Mesenteric fat pad (tissue), 1 donor: ENCODE measurements around the gene F10. TPM values are rescaled to one million over a fixed set of nuclear protein-coding genes. Genes with fewer than 3 reads are reported as not detected.
A peak's percentile ranks its signal among the peaks of the same experiment; 100 is the strongest.

Experiments
- DNase-seq: peaks from one replicate; pipeline ENCODE4 v3.0.0-alpha.2; 2020; ENCODE audit warnings: low spot score
- total RNA-seq: library from RNA; stranded (reverse); fragmentation: NEBNext Ultra II Directional; extraction: Animal tissue kit (Norgen Biotek cat#: 25700); gene quantifications from one replicate; pipeline ENCODE4 v1.2.1, GENCODE V29; 2021
- donor health status: DM: yes; HTN: yes; CAD: no.

The F10 gene
- total RNA-seq, 1 donor from 2014 or later, result 6.6 TPM

DNA sequence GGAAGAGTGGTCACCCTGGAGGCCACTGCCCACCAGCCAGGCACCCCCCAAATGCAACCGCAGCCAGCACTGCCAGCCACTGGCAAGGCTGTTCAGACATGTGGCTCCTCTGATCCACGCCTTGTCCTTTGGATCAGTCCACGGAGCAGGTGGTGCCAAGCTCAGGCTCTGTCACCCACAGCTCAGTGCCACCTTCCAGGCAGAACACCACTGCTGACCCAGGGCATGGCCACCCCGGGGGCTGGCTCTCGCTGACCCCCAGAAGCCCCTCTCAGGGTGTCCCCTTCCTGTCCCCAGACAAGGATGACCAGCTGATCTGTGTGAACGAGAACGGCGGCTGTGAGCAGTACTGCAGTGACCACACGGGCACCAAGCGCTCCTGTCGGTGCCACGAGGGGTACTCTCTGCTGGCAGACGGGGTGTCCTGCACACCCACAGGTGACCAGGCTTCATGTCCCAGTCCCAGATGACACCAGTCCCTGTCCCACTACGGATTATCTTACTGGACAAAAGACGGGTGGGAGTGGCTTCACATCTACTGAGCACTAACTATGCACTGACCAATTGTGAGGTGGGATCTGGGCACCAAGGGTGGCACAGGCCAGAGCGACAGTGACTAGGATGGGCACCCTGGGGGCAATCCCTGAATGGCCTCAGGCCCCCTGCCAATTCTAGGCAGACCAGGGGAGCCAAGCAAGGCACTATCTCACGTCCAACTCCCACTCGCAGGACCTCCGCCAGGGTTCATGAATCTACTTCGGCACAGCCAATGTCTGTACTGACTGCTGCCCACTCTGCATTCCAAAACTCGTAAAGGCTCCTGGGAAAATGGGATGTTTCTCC, 7.0 kb upstream of the F10 start:
- peak; percentile 84 for DNase-seq

DNA sequence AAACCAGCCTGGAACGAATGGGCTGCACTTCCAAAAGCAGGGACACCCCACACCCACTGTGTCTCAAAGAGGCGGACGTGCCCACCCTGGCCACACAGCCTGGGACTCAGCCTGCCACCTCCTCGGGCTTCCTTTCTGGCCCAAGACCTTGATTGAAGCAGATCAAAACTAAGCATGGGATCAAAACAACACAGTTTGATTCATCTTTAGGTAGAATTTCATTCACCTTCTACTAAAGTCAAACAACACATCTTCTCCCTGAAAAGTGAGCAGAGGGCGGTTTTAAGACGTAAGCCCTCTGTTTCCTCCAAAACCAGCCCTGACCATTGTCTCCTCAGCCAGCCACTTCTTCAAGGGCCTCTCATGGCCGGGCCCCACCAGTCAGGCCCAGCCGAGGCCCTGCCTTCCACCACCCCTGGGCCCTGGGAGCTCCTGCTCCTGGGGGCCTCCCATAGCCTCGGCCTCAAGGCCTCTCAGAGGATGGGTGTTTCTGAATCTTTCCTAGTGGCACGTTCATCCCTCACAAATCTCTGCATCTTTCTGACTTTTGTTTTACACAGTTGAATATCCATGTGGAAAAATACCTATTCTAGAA, 6.3 kb upstream of the F10 start:
- DNase-seq, result peak; percentile 55

DNA sequence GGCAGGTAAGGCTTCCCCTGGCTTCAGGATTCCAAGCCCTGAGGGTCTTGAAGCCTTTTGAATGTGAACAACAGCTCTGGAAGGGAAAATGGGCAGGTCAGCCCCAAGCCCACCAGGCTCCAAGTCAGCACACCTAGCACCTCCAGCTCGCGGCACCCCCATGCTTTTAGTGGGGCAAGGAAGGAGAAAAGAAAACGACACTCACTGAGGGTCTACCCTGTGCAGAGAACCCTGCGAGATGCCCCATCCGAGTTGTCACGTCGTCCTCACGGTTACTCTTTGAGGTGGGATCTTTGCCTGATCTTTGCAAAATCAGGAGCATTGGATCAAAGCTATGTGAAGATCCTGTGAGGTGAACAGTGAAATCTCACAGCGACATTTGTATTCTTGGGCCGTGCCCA, 5.7 kb upstream of the F10 start:
- DNase-seq, result peak; percentile 62

DNA sequence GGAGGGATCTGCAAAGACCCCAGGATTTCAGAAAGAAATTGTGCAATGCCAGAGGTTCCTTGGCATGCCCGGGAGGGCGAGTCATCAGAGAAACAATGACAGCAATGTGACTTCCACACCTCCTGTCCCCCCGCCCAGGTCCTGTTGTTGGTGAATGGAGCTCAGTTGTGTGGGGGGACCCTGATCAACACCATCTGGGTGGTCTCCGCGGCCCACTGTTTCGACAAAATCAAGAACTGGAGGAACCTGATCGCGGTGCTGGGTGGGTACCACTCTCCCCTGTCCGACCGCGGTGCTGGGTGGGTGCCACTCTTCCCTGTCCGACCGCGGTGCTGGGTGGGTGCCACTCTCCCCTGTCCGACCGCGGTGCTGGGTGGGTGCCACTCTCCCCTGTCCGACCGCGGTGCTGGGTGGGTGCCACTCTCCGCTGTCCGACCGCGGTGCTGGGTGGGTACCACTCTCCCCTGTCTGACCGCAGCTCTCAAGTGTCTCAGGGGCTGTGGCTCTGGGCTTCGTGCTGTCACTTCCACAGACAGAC, 5.2 kb upstream of the F10 start:
- DNase-seq, result peak; percentile 79

DNA sequence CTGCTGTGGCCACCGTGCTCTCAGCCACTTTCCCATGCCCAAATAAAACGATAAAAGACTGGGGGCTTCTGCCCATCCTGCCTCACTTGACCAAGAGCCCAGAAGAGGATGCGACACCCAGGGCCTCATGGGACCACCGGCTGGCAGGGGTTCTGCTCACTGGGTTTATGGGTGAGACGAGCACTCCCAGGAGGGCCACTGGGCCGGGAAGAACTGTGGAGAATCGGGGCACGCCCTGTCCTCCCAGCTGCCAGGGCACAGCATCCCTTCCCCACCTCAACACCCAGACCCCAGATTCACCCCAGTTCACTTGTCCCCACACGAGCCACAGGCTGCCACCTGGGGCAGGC, 4.7 kb upstream of the F10 start:
- no peak for DNase-seq

DNA sequence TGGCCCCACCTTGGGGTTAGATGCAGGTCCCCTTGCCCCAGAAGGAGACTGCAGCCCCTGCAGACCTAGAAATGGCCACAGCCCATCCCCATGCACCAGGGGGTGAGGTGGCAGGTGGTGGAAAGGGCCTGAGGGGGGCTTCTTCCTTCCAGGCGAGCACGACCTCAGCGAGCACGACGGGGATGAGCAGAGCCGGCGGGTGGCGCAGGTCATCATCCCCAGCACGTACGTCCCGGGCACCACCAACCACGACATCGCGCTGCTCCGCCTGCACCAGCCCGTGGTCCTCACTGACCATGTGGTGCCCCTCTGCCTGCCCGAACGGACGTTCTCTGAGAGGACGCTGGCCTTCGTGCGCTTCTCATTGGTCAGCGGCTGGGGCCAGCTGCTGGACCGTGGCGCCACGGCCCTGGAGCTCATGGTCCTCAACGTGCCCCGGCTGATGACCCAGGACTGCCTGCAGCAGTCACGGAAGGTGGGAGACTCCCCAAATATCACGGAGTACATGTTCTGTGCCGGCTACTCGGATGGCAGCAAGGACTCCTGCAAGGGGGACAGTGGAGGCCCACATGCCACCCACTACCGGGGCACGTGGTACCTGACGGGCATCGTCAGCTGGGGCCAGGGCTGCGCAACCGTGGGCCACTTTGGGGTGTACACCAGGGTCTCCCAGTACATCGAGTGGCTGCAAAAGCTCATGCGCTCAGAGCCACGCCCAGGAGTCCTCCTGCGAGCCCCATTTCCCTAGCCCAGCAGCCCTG, 4.2 kb upstream of the F10 start:
- DNase-seq, result peak; percentile 86

DNA sequence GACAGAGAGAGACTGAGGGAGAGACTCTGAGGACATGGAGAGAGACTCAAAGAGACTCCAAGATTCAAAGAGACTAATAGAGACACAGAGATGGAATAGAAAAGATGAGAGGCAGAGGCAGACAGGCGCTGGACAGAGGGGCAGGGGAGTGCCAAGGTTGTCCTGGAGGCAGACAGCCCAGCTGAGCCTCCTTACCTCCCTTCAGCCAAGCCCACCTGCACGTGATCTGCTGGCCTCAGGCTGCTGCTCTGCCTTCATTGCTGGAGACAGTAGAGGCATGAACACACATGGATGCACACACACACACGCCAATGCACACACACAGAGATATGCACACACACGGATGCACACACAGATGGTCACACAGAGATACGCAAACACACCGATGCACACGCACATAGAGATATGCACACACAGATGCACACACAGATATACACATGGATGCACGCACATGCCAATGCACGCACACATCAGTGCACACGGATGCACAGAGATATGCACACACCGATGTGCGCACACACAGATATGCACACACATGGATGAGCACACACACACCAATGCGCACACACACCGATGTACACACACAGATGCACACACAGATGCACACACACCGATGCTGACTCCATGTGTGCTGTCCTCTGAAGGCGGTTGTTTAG, 3.3 kb upstream of the F10 start:
- DNase-seq, result peak; percentile 69

DNA sequence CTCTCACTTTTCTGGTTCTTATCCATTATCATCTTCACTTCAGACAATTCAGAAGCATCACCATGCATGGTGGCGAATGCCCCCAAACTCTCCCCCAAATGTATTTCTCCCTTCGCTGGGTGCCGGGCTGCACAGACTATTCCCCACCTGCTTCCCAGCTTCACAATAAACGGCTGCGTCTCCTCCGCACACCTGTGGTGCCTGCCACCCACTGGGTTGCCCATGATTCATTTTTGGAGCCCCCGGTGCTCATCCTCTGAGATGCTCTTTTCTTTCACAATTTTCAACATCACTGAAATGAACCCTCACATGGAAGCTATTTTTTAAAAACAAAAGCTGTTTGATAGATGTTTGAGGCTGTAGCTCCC, 2.8 kb upstream of the F10 start:
- peak; percentile 65 for DNase-seq

DNA sequence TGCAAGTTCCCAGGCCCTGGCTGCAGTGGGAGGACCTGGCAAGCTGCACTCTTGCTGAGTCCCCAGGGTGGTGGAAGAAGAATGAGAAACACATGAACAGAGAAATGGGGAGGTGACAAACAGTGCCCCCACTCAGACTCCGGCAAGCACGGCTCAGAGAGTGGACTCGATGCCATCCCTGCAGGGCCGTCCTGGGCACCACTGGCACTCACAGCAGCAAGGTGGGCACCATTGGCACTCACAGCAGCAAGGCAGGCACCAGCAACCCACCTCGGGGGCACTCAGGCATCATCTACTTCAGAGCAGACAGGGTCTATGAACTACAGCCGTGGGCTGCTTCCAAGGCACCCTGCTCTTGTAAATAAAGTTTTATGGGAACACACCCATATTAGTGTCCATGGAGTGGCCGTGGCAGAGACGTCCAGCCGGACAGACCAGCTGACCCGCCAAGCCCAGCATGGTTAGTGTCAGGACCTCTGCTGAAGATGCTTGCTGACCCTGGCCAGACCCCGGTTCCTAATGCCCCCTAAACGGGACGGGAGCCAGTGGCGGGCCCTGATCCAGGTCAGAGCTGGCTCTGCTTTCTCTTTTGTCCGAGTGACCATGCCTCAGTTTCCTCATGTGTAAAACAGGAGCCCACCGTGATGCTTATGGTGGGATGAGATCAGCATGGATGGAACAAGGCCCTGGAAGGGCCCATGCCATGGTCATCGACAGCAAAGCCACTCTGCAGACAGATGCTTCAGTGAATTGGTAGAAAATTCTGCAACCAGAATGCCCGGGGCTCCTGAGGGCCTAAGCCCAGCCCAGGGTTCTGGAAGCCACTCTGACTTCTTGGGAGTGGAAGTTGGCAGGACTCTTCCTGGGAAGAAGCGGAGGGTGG, 2.1 kb upstream of the F10 start:
- DNase-seq, result peak; percentile 74

DNA sequence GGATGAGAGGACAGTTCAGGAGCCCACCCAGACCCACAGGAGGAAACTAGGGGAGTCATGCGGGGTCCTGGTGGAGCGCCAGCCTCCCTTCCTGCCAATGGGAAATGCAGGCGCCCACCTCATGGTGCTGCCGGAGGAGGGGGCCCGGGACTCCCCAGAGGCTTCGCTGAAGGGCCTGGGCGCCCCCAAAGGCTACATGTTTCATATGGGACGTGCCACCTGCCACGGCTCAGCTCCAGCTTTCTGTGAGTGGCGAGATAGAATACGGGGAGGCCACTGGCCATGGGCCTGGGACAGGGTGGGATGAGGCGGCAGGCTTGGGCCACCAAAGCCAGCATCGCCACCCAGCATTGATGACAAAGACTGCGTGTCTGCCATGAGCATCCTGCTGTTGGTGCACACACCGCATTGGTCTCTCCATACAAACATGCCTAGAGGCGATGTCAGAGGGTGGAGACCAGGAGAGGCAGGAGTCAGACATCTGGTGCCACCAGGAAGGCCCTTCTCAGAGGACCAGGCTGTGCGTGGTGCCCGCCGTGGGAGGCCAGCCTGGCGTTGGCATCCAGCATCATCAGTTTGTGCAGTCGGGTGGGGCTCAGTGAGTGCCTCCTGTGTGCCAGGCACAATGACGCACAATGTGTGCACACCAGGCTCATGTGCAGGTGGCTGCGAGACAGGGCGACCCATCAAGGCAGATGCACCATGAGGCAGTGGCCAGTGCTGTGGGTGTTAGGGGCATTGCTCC, 1.2 kb upstream of the F10 start:
- DNase-seq, result peak; percentile 57

DNA sequence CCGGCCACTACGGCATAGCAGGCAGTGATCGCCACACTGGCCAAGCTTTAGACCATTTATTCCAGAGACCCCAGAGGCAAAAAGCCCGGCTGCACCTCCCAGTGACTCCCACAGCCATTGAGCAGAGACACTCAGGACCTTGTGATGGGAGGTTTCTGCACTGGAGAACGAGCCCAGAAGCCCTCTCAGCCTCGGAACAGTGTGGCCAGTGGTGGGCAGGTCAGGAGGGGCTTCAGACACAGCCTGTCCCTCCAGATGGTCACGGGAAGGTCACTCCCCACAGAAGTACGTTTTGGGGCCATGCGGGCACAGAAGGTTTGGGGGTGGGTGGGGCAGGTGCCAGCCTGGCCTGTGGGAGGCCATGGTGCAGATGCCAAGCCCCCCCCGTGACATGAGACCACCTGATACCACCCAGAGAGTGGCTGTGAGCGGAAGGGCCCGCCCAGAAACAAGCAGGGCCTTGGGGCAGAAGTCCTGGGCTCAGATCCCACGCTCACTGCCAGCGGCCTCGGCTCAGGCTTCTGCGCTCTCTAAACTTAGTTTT, 599 bp upstream of the F10 start:
- DNase-seq, result peak; percentile 80

DNA sequence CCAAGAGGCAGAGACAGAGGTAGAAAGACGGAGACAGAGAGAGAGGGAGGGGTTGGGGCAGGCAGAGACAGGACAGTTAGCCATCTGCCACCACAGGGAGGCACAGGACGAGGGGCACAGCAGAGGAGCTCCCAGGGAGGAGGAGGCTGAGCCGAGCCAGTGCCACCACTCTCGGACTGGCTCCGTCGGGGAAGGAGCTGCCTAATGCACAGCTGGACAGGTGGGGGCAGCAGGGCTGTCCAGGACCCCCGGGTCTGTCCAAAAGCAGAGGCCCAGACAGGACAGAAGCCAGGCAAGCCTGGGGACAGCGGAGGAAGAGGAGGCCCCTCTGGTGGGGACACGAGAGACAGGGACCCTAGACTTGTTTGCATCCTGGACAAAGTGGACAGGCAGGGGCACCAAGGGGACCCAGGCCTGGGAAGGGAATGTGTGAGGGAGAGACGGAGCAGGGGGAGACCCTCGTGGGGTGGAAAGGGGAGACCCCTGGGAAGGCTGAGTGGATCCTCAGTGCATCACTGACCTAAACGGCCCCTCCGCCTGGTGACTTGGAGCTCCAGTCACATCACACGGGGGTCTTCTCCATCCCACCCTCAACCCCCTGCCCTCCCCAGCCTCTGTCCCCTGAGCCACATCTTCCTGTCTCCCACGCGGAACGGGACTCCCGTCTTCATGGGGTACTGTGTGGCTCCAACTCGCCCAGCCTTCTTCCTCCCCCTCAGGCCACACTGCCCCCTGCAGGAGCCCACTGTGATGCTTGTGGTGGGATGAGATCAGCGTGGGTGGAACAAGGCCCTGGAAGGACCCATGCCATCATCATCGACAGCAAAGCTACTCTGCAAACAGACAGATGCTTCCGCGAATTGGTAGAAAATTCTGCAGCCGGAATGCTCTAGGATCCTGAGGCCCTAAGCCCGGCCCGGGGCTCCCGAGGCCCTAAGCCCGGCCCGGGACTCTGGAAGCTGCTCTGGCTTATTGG, 915 bp downstream of the F10 start:
- DNase-seq, result peak; percentile 90

DNA sequence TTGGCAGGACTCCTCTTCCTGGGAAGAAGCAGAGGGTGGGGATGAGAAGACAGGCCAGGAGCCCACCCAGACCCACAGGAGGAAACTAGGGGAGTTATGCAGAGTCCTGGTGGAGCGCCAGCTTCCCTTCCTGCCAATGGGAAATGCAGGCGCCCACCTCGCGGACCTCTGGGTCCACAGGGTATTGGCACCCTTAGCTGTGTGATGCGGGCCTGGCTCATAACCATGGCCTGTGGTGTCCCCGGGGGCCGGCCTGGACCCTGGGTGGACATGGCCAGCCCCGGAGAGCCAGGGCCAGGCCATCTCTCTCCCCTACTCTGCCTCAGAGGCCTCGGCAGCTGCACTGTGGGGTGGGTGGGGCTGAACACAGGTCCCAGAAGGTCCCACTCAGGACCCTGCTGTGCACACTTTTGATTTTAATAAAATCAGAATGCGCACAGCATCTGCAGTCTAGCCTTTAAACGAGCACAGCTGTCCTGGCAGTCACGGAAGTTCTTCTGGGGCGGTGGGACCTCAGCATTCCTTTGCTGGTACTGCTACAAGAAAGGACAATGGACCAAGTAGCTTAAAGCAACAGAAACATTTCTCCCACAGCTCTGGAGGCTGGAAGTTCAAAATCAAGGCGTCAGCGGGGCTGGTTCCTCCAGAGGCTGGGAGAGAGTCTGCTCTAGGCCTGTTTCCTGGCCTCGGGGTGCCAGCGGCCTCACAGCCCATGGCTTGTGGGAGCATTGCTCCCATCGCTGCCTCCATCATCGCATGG, 1.8 kb downstream of the F10 start:
- peak; percentile 53 for DNase-seq

DNA sequence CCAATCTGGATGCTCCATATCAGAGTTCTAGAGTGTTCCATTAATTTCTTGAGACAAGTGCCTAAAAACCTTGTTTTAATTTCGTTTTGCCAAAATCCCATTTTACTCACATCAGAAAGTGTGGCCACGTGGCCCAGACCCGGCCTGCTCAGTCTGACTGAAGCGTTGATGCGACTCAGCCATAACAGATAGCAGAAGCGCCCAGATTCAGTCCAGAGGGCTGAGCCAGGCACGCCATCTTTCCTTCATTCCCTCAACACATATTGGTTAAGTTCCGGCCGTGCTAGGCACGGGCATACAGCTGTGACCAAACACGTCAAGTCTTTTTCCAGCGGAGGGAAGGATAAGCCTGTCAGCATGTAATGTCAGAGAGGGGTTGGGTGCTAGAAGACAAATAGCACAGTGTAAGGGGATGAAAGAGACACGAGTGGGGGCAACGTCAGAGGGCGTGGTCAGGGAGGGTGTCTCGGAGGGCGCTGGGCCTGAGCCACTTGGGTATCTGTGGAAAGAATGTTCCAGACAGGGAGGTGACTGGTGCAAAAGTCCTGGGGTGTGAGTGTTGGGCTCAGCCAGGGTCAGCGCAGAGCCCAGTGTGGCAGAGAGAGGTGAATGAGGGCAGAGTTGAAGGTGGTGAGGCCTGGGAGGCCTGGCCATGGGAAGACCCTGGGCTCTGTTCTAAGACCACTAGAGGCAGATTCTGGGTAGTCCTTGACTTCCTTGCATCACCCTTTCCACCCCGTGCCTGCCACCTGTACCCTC, 3.1 kb downstream of the F10 start:
- peak; percentile 59 for DNase-seq

DNA sequence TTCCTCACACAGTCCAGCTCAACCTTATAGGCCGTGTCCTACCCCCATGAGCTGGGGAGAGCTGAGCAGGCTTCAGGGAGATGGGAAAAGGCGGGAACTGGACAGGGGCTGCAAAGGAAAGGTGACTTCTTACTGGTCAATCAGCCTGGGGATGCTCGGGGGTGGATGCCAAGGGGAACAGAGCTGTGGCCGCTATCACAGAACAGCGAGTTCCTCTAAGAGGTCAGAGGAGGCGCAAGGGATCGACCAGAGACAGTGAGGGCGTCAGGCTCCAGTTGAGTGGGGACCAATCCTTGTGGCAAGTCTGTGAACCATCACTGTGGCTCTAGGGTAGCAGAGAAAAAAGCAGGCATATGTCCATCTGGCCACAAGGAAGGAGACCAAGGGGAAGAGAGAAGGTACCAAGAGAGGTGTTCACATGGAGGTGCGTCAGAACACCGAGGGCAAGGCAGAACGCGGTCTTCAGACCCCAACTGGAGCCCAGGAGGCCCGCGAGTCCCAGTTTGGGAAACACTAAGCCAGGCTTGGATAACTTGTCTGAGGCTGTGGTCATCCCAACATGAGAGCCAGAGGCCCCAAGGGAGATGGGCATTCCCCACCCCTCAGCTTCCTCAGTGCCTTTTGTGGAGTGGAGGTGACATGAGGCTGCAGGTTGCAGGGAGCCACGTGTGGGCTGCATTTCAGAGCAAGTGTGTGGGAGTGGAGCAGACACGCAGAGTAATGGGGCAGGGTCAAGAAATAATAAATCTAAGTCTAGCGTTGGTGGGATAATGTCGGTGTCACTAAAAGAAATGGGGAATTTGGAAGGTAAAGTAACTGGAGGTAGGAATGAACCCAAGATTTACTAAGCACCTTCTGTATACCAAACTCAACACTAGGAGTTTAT, 3.9 kb downstream of the F10 start:
- DNase-seq, result peak; percentile 75

DNA sequence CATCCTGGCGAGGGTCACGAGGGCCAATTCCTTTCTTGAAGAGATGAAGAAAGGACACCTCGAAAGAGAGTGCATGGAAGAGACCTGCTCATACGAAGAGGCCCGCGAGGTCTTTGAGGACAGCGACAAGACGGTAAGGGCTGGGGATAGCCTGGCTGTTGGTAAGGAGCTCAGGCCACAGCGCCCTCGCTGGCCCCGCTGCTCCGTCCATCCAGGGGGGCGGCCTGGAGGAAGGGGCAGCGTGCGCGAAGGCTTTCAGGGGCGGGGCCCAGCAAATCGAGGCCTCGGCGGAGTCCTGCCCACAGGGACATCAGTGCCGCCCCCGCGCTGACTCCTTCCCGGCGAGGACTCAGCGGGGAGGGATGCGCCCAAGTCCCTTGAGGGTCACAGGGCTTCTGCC, 6.9 kb downstream of the F10 start:
- DNase-seq, result peak; percentile 84
